Measurements from ENCODE around the gene DOK6.
"Not testable (repeated sequence)": the region's sequence is repeated elsewhere in the genome, so short reads cannot be mapped to it uniquely, and the experiment has no call there.

GRCh38 chr18:69662090-69662489 lies 261.4 kb downstream of the DOK6 start:
- not testable (repeated sequence) for TF ChIP-seq CTCF (conservative IDR thresholded peaks at IDR 0.05; ENCODE audit: low read length); EZH2phosphoT487 (IDR thresholded peaks at IDR 0.05; ENCODE audit: borderline replicate concordance, low read depth, low read length)
